HG03108 (cell line): ENCODE measurements around the gene EPGN.
A peak's percentile ranks its signal among the peaks of the same experiment; 100 is the strongest.
"Not testable (repeated sequence)": the region's sequence is repeated elsewhere in the genome, so short reads cannot be mapped to it uniquely, and the experiment has no call there.

Experiments
- ATAC-seq: cut with Tn5 transposase; IDR thresholded peaks from one replicate; pipeline ENCODE4 v1.9.1; 2021; ENCODE audit warnings: moderate library complexity; ENCODE audit not compliant: unreplicated experiment

EPGN gene

DNA sequence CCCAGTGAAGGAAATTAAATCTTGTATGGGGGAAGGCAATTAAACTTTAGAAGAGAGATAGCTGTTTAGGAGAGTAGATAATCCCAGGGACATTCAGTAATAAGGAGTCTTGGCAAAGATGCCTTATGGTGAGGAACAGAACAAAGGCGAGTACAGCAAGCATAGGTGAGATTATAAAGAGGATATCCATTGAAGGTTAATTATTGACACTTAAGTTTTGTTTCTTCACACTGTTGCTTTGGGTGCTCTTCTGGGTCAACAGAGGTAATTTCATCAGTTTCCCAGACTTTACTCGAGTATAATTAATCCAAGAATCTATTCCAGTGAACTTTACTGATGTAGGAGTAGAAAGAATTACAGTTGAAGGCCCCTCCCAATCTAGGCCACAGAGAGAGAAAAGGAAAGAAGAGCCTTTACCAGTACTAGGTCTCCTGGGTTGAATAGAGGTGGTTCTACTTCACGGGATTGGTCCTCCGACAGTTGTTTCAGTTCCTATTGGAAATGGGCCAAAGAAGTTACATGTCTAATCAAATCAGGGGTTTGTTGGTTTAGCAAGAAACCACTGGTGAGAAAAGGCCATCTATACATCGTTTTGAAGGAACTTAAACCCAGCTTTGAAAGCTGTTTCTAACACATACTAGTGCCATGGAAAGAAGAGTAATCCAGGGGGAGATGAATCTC lies 27.2 kb downstream of the EPGN start:
- ATAC-seq = peak; percentile 73

DNA sequence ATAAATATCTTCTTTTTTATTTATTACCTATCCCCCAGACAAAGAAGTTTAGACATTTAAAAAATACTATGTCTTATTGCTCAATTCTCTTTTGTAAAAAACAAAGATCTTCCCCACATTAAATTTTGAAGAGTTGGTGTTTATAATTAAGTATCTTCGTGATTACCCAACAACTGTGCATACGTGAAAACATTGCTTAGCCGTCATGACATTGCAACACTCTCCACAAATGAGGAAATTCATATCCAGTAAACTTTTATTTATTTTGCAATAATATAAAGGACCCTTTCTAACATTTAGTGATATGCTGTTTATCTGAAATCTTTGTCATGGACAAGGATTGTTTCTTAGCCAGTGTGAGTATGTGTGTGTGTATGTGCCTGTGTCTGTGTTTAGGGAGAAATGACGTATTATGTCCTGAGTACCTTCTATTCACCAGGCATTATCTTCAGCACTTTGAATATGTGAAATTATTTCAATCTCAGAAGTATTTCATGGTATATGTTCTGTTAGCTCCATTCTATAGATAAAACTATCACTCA lies 30.6 kb downstream of the EPGN start:
- no peak for ATAC-seq

DNA sequence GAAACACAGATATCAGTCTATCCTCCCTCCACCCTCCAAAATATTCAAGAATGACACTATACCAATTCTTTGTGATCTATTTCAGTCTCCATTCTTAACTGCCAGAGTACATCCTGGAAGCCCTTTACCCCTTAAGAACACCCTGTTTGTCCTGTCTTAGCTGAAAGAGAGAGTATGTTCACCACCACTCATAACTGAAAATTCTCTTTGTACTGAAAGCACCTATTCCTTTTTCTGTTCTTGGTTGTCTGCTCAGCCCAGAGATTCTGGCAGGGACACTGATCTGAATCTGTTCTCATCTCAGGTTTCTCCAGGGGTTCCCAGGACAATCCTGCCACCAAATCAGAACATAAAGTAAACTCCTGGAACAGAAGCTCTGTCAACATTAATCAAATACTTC lies 31.2 kb downstream of the EPGN start:
- ATAC-seq = no peak

DNA sequence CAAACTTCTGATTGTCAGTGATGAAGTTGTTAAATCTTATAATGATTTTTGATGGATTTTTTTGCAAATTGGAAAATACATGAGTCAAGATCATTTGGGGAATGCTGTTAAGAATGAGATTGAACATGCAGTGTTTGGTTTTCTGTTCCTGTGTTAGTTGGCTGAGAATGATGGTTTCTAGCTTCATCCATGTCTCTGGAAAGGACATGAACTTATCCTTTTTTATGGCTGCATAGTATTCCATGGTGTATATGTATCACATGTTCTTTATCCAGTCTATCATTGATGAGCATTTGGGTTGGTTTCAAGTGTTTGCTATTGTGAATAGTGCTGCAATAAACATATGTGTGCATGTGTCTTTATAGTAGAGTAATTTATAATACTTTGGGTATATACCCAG lies 32.2 kb downstream of the EPGN start:
- not testable (repeated sequence) for ATAC-seq

DNA sequence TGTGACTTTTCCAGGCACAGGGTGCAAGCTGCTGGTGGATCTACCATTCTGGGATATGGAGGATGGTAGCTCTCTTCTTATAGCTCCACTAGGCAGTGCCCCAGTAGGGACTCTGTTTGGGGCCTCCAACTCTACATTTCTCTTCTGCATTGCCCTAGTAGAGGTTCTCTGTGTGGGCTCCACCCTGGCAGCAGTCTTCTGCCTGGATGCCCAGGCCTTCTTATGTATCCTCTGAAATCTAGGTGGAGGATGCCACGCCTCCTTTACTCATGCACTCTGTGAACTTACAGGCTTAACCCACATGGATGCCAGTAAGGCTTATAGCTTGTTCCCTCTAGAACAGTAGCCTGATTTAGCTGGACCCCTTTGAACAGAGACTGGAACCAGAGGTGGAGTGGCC lies 35.8 kb downstream of the EPGN start:
- no peak for ATAC-seq

DNA sequence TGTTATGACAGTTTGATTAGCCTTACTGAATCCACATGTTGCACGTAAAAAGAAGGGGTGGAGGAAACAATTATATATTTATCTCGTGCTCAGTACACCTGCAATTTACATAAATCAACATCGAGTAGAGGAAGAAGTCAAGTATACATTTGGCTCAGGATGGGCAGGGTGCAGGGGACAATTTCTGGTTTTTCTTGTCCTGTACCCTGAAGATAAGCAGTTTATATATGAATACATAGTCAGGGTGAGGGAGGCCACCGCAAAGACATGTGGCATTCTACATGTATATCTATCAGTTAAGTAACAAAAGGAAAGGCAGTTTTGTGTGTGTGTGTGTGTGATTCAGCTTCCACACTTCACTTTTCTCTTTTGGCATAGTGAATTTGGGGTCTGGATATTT lies 45.6 kb downstream of the EPGN start:
- no peak for ATAC-seq

DNA sequence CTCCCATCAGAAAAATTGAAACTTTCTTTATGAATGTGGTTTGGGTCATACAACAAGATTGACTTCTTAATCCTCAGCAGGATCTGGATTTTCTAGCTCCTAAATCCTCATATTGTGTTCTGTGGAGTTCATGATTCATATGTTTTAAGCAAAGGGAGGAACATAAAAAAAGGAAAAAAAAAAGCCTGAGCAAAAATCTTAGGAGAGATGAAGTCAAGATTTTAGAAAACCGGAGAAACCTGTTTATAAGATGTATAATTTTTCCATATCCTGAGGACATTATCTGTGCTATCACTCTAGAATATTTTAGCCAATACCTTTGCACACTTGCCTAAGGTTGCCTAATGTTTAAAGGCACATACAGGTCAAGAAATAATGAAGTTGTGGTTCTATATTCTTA lies 49.7 kb downstream of the EPGN start:
- ATAC-seq = no peak

DNA sequence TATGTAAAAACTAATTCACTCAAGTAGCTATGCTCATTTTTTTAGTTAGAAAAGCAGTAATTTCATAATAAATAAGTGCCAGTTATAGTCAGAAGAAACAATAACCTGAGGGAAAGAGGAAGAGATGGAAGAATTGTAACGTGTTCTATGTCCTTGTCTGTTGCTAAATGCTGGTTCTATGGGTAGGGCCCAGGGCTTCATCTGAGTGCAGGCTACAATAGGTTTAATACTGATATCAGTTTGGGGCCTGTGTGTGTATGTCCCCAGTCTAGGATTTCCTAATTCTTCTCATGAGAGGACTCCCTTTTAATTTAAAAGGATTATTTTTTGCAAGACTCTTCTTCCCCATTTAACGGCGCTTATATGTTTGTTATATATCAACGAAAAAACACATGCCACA lies 53.4 kb downstream of the EPGN start:
- no peak for ATAC-seq

DNA sequence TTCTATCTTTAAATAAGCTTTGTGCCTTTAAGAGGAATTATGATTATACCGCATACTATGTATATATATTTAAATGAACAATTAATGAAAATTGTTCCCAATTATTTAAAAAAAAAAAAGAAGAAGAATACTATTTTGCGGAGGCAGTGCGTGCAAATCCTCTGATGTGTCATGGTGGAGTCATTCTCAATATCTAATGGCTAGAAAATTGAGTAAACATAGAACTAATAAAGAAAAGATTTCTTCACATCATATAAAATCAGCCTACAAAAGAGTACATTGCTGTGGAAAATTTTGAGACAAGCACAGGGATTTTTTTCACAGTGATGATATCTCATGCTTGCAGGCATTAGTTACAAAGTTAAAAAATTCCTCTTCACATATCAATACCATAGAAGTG lies 54.1 kb downstream of the EPGN start:
- ATAC-seq = no peak

DNA sequence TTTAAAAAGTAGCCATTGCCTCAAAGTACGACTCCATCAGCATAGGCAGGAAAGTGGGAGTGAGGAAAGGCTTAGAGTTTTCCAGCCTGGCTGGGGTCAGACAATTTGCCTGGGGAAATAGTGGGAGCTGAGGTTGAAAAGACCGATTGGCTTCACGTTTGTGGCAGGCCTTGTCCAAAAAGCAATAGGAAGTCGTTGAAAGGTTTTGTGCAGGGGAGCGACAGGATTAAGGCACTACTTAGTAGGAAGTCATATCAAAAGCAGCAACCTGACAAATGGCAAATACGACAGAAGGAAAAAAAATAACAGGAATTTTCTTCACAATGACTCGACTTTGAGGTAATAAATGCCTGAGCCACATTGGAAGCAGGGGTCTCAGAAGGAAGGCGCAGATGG lies 56.0 kb downstream of the EPGN start:
- no peak for ATAC-seq

DNA sequence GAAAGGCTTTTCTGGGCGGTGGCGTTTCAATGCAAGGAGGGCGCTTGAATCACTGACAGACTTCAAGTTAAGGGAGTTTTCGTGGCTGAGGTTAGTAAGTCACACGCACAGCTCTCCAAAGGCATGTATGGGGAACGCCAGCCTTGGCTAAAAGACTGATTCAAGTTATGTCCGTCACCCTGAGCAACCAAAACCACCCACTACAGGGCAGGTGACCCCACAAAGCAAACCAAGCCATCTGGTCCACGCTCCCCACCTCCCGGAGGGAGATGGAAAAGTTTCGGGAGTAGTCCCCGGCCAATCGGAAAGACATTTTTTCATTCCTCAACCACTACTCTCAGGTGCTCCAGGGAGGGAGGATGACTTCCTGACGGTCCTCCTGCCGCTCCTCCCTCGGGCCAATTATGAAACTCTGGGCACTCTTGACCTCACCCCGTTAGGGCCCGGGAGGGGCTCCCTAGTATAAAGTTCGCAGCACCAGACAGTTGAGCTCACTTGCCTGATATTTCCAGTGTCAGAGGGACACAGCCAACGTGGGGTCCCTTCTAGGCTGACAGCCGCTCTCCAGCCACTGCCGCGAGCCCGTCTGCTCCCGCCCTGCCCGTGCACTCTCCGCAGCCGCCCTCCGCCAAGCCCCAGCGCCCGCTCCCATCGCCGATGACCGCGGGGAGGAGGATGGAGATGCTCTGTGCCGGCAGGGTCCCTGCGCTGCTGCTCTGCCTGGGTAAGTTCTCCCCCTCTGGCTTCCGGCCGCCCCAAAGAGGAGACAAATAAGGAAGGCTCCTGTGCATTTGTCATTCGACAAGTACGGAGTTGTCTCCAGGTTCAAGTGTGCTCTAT lies 56.6 kb downstream of the EPGN start, which contains the start of gene EREG:
TSS of gene EREG (plus strand) at position 494 of the 840 bp plus-strand sequence. CDS start at position 658, 164 bp downstream.
- peak; percentile 31 for ATAC-seq

DNA sequence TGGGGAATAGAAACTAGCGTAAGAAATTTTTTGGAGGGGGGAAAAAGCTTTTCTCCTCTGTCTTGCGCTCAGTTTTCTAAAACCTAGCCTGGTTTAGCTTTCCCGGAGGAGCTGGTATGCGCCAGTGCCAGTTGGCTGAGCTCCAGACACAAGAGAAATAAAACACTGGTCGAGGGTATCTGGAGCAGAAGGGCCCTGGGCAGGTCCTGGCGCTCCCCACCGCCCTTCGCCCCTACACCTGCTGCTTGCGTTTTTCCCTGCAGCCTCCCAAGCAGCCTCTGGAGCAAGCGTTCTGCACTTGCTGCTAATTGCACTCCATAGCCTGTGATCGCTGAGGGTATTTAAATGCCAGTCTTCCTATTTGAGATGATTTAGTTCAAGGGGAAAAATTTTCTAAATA lies 57.5 kb downstream of the EPGN start:
- no peak for ATAC-seq
